ENCODE measurements around the gene NIPSNAP2. TPM values are rescaled to one million over a fixed set of nuclear protein-coding genes. Genes with fewer than 3 reads are reported as not detected.

Gene NIPSNAP2
- total RNA-seq = 36.2 TPM in 2 replicates

- intact Hi-C loops (cut with micrococcal nuclease) = loop anchor here (1.0 to 5.0 kb wide), 6 partner anchors 13 to 392 kb away; partner anchors contain the start of genes CCT6A, CHCHD2, MRPS17 and PSPH
These were observed at the start of gene NIPSNAP2 for GRCh38 chr7:55964261-55965099. NIPSNAP2 (plus strand) TSS chr7:55964585; CDS start chr7:55964610, 25 bp downstream.

GRCh38 chr7:55917771-55918170 is 46.6 kb upstream of the NIPSNAP2 start:
- intact Hi-C loops (cut with micrococcal nuclease) = no loop called here

- intact Hi-C loops (cut with micrococcal nuclease) = no loop called here
These were observed 36.2 kb upstream of the NIPSNAP2 start for GRCh38 chr7:55928006-55928767.

GRCh38 chr7:55931421-55932151 is 32.8 kb upstream of the NIPSNAP2 start:
- intact Hi-C loops (cut with micrococcal nuclease) = no loop called here

GRCh38 chr7:55939514-55940123 is 24.8 kb upstream of the NIPSNAP2 start:
- intact Hi-C loops (cut with micrococcal nuclease) = no loop called here

- intact Hi-C loops (cut with micrococcal nuclease) = no loop called here
These were observed 17.8 kb upstream of the NIPSNAP2 start for GRCh38 chr7:55946545-55946944.

- intact Hi-C loops (cut with micrococcal nuclease) = loop anchor here (1.0 to 5.0 kb wide), 7 partner anchors 13 to 1194 kb away; partner anchors contain the start of genes CCT6A, CHCHD2, LANCL2 and NIPSNAP2
These were observed 12.6 kb upstream of the NIPSNAP2 start, which contains the start of gene MRPS17 for GRCh38 chr7:55951637-55952351. MRPS17 (plus strand) TSS chr7:55951877; CDS start chr7:55953196, 1,319 bp downstream.

GRCh38 chr7:55952352-55952671 is 12.1 kb upstream of the NIPSNAP2 start:
- intact Hi-C loops (cut with micrococcal nuclease) = loop anchor here (5.0 kb wide), 2 partner anchors 585 to 1195 kb away; partner anchors contain the start of genes LANCL2 and SEC61G

- intact Hi-C loops (cut with micrococcal nuclease) = loop anchor here (5.0 kb wide), 2 partner anchors 587 to 1197 kb away; partner anchors contain the start of genes LANCL2 and SEC61G
These were observed 10.5 kb upstream of the NIPSNAP2 start for GRCh38 chr7:55953707-55954475.

- intact Hi-C loops (cut with micrococcal nuclease) = no loop called here
These were observed 7.2 kb upstream of the NIPSNAP2 start for GRCh38 chr7:55957190-55957589.

GRCh38 chr7:55962014-55962413 is 2.4 kb upstream of the NIPSNAP2 start:
- intact Hi-C loops (cut with micrococcal nuclease) = loop anchor here (5.0 kb wide), 1 partner anchor 390 kb away; the partner anchor contains the start of gene VOPP1

GRCh38 chr7:55963584-55964168 is 709 bp upstream of the NIPSNAP2 start:
- intact Hi-C loops (cut with micrococcal nuclease) = loop anchor here (1.0 to 5.0 kb wide), 3 partner anchors 12 to 391 kb away; partner anchors contain the start of genes MRPS17 and VOPP1

- intact Hi-C loops (cut with micrococcal nuclease) = loop anchor here (1.0 kb wide), 3 partner anchors 78 to 141 kb away; partner anchors contain the start of genes CCT6A, CHCHD2, PSPH and ZNF713
These were observed 700 bp downstream of the NIPSNAP2 start for GRCh38 chr7:55965100-55965470.

- intact Hi-C loops (cut with micrococcal nuclease) = loop anchor here (1.0 kb wide), 3 partner anchors 79 to 140 kb away; partner anchors contain the start of genes CCT6A, CHCHD2, PSPH and ZNF713
These were observed 1.5 kb downstream of the NIPSNAP2 start for GRCh38 chr7:55965805-55966421.

GRCh38 chr7:55966851-55967250 is 2.5 kb downstream of the NIPSNAP2 start:
- intact Hi-C loops (cut with micrococcal nuclease) = no loop called here

GRCh38 chr7:55969391-55969790 is 5.0 kb downstream of the NIPSNAP2 start:
- intact Hi-C loops (cut with micrococcal nuclease) = no loop called here

- intact Hi-C loops (cut with micrococcal nuclease) = no loop called here
These were observed 6.2 kb downstream of the NIPSNAP2 start for GRCh38 chr7:55970561-55970960.

- intact Hi-C loops (cut with micrococcal nuclease) = no loop called here
These were observed 6.6 kb downstream of the NIPSNAP2 start for GRCh38 chr7:55970978-55971377.

All from T-helper 2 cell treated with Interferon-gamma antibody and Interleukin-4, amounts not matched to agents 100 ng/mL and 5 ng/mL, for 36 hours (primary cell).